HL-60 (cell line): ENCODE data around the gene SERPINA4.

Experiments used
- DNase-seq, 2 experiments: peaks; one replicate each; pipeline ENCODE4 v3.0.0-alpha.2; 2010 to 2020; ENCODE audit warnings: low read depth in 1 of 2, low spot score in 1 of 2
- H3K27ac ChIP-seq: fragments of 250-450 bp; sonication (Bioruptor Pico); replicated peaks from 2 replicates; pipeline ENCODE4 v1.5.1; 2020; ENCODE audit warnings: mild to moderate bottlenecking, moderate library complexity
- H3K27me3 ChIP-seq: fragments of 250-450 bp; sonication (Bioruptor Pico); 2 replicates; pipeline ENCODE4 v1.5.1; 2021; ENCODE audit warnings: mild to moderate bottlenecking, moderate library complexity; ENCODE audit not compliant: insufficient read depth, poor library complexity, severe bottlenecking
- H3K4me3 ChIP-seq: replicated peaks from 2 replicates; pipeline ENCODE4 v1.5.1; 2011; ENCODE audit warnings: mild to moderate bottlenecking, control low read depth, low read length; ENCODE audit not compliant: insufficient read depth
- GABPA ChIP-seq: IDR thresholded peaks from 2 replicates; pipeline ENCODE4 v1.6.1; 2012; ENCODE audit warnings: low read depth
- POLR2AphosphoS5 ChIP-seq: IDR thresholded peaks from 2 replicates; pipeline ENCODE4 v1.6.1; 2012; ENCODE audit warnings: low read depth
- REST ChIP-seq: IDR thresholded peaks from 2 replicates; pipeline ENCODE4 v1.6.1; 2012; ENCODE audit warnings: low read depth; ENCODE audit not compliant: insufficient replicate concordance
- SPI1 ChIP-seq: IDR thresholded peaks from 2 replicates; pipeline ENCODE4 v1.6.1; 2012; ENCODE audit warnings: low read depth, mild to moderate bottlenecking, borderline replicate concordance
- TF ChIP-seq, protein P1 (sequence below): IDR thresholded peaks from one replicate; pipeline ENCODE4 v1.5.1; 2011; ENCODE audit warnings: low read length, control low read depth, inconsistent platforms; ENCODE audit not compliant: insufficient read depth

The SERPINA4 gene

DNA sequence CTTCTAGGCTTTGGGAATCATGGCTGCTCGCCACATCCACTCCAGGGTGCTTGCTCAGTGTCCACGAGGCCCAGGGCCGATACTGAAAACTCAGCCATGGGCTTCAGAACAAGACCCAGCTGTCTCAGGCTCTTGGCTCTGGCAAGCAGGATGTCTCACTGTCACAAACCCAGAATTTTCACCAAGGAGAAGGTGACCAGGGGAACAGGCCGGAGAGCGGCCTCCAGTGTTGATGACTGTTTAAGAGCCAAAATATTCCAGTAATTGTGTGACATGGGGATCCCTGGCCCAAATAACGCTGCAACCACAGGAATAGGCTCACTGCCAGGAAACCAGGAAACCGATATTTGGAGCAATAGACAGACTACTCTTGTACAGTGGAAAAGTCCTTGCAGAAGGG, 10.2 kb downstream of the SERPINA4 start:
- Histone ChIP-seq H3K27ac (no peak overlapping the region), H3K4me3 (no peak overlapping the region), H3K27me3 (no peaks in the 10 kb centered on the region)
- no peak for DNase-seq
- TF ChIP-seq, protein P1, sequence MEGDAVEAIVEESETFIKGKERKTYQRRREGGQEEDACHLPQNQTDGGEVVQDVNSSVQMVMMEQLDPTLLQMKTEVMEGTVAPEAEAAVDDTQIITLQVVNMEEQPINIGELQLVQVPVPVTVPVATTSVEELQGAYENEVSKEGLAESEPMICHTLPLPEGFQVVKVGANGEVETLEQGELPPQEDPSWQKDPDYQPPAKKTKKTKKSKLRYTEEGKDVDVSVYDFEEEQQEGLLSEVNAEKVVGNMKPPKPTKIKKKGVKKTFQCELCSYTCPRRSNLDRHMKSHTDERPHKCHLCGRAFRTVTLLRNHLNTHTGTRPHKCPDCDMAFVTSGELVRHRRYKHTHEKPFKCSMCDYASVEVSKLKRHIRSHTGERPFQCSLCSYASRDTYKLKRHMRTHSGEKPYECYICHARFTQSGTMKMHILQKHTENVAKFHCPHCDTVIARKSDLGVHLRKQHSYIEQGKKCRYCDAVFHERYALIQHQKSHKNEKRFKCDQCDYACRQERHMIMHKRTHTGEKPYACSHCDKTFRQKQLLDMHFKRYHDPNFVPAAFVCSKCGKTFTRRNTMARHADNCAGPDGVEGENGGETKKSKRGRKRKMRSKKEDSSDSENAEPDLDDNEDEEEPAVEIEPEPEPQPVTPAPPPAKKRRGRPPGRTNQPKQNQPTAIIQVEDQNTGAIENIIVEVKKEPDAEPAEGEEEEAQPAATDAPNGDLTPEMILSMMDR: no peak
- TF ChIP-seq SPI1: no peak
- TF ChIP-seq POLR2AphosphoS5: no peak
- TF ChIP-seq REST: no peak
- TF ChIP-seq GABPA: no peak

- Histone ChIP-seq H3K27me3 (no peaks in the 10 kb centered on the region), H3K4me3 (no peak overlapping the region), H3K27ac (no peak overlapping the region)
- DNase-seq: no peak
- TF ChIP-seq SPI1 (no peak), GABPA (no peak), POLR2AphosphoS5 (no peak), REST (no peak)
- TF ChIP-seq, protein P1: no peak
Measured at GRCh38 chr14:94571950-94572349, 10.7 kb downstream of the SERPINA4 start.

DNA sequence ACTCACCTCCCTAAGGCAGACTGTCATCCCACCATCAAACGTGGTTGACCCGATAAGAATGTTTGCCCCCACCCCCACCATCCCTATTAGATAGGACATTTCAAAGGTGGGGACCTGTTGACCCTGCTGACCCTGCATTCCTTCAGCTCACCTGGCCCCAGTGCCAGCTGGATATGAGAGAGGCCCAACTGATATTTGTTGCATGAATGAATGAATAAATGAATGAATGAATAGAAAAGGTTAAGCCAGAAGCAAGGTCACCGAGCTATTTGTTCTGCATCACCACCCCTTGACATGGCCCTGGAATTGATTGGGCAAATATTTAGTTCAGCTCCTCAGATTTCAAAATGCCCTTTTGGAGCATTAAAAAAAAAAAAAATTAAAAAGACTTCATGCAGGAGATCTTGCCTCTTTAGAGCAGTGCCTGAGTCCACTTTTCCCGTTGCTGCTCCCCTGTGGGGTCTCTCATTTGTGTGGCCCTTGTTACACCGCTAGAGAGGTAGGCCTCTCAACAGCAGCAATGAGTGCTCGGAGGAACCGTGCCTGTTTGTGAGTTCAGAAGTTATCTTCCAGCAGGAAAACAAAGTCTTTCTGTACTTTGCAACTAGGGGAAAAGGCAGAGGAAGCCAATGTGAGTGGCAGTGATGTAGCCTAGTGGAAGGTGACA, 11.5 kb downstream of the SERPINA4 start:
- H3K4me3 ChIP-seq: no peak overlapping the region
- no peaks in the 10 kb centered on the region for H3K27me3 ChIP-seq
- DNase-seq: no peak

More for the DNA sequence above, 11.5 kb downstream of the SERPINA4 start:
- no peak overlapping the region for H3K27ac ChIP-seq
- TF ChIP-seq POLR2AphosphoS5 (no peak), SPI1 (no peak), REST (no peak), GABPA (no peak)
- TF ChIP-seq, protein P1: no peak
